GM18499 (cell line): ENCODE measurements around the gene MUC16.

Experiments
- ATAC-seq: cut with Tn5 transposase; IDR thresholded peaks from one replicate; pipeline ENCODE4 v1.9.1; 2021; ENCODE audit warnings: moderate number of reproducible peaks; ENCODE audit not compliant: insufficient read depth, unreplicated experiment

MUC16 gene

GRCh38 chr19:9010693-9011092 lies 484 bp upstream of the MUC16 start:
- ATAC-seq, result no peak

GRCh38 chr19:9009431-9009830 lies 778 bp downstream of the MUC16 start:
- no peak for ATAC-seq

- no peak for ATAC-seq
Measured at GRCh38 chr19:9008667-9009066, 1.5 kb downstream of the MUC16 start.

- no peak for ATAC-seq
Measured at GRCh38 chr19:9000933-9001332, 9.3 kb downstream of the MUC16 start.

- ATAC-seq, result no peak
Measured at GRCh38 chr19:8988204-8988603, 22.0 kb downstream of the MUC16 start.

- no peak for ATAC-seq
Measured at GRCh38 chr19:8986296-8986695, 23.9 kb downstream of the MUC16 start.

GRCh38 chr19:8973501-8974091 lies 36.6 kb downstream of the MUC16 start:
- no peak for ATAC-seq

- no peak for ATAC-seq
Measured at GRCh38 chr19:8965887-8966286, 44.3 kb downstream of the MUC16 start.
